GM19395 (cell line): ENCODE data around the gene FRMD3.
A peak's percentile ranks its signal among the peaks of the same experiment; 100 is the strongest.

ENCODE experiments used
- ATAC-seq: cut with Tn5 transposase; IDR thresholded peaks from one replicate; pipeline ENCODE4 v1.9.1; 2021; ENCODE audit warnings: mild to moderate bottlenecking, moderate library complexity; ENCODE audit not compliant: unreplicated experiment

Gene FRMD3

GRCh38 chr9:83538172-83538889, at the start of gene FRMD3:
FRMD3 (minus strand) TSS chr9:83538401; CDS start chr9:83538231, 170 bp downstream.
- ATAC-seq: no peak

GRCh38 chr9:83584995-83585394, 46.8 kb upstream of the FRMD3 start:
- no peak for ATAC-seq

GRCh38 chr9:83583151-83584014, 45.2 kb upstream of the FRMD3 start:
- peak; percentile 73 for ATAC-seq

GRCh38 chr9:83582029-83582428, 43.8 kb upstream of the FRMD3 start:
- ATAC-seq: no peak

- ATAC-seq: no peak
Observed at GRCh38 chr9:83574482-83574881, 36.3 kb upstream of the FRMD3 start.

GRCh38 chr9:83572524-83572923, 34.3 kb upstream of the FRMD3 start:
- no peak for ATAC-seq

- ATAC-seq: no peak
Observed at GRCh38 chr9:83570359-83570758, 32.2 kb upstream of the FRMD3 start.

GRCh38 chr9:83569326-83569725, 31.1 kb upstream of the FRMD3 start:
- no peak for ATAC-seq

- no peak for ATAC-seq
Observed at GRCh38 chr9:83563360-83563759, 25.2 kb upstream of the FRMD3 start.

- ATAC-seq: no peak
Observed at GRCh38 chr9:83560169-83560826, 22.1 kb upstream of the FRMD3 start.

- no peak for ATAC-seq
Observed at GRCh38 chr9:83557771-83558170, 19.6 kb upstream of the FRMD3 start.

- ATAC-seq: no peak
Observed at GRCh38 chr9:83557317-83557716, 19.1 kb upstream of the FRMD3 start.

- ATAC-seq: no peak
Observed at GRCh38 chr9:83554278-83554677, 16.1 kb upstream of the FRMD3 start.

GRCh38 chr9:83544002-83544698, 5.9 kb upstream of the FRMD3 start:
- peak; percentile 93 for ATAC-seq

- ATAC-seq: no peak
Observed at GRCh38 chr9:83538890-83539238, 663 bp upstream of the FRMD3 start.

- ATAC-seq: no peak
Observed at GRCh38 chr9:83537331-83538171, 650 bp downstream of the FRMD3 start.

- no peak for ATAC-seq
Observed at GRCh38 chr9:83536332-83536731, 1.9 kb downstream of the FRMD3 start.

GRCh38 chr9:83535736-83536135, 2.5 kb downstream of the FRMD3 start:
- ATAC-seq: no peak

- no peak for ATAC-seq
Observed at GRCh38 chr9:83533296-83533695, 4.9 kb downstream of the FRMD3 start.

- ATAC-seq: no peak
Observed at GRCh38 chr9:83526901-83527300, 11.3 kb downstream of the FRMD3 start.
